Stimulated activated CD4-positive, alpha-beta T cell treated with anti-CD3 and anti-CD28 coated beads, Interleukin-4, amount 100 ng/mL, for 4 hours (primary cell): Measurements from ENCODE around the gene MGRN1.

Experiments
- DNase-seq, 2 experiments: peaks; one replicate each; pipeline ENCODE4 v3.0.0-alpha.2; 2020

The MGRN1 gene

DNA sequence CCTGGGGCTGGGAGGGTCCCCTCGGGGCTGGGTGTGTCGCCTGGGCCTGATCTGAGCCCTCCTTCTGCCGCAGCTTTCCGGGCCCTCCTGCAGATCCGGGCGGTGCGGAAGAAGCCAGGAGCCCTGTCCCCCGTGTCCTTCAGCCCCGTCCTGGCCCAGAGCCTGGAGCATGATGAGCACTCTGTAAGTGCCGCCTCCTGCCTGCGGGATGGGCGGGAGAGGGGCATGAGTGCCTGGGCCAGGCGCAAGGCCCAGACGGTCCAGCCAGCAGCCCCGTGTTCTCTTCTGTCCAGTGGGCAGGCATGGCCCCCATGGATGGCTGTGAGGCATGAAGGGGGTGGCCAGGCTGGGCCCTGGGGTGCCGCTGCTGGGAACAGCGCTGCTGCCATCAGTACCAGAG lies 52.8 kb downstream of the MGRN1 start:
- no peak for DNase-seq

DNA sequence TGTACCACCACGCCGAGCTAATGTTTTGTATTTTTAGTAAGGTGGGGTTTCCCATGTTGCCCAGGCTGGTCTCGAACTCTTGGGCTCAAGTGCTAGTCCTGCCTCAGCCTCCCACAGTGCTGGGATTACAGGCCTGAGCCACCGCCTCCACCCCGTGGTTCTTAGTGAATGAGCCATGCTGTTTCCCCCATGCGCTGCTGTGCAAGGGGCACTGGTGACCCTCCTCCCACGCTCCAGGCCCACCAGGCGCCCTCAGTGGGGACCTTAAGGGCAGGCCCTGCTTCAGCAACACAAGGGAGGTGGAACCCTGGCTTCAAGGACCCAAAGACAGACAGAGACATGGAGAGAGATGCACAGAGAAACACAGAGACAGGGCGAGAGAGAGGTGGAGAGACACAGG lies 53.4 kb downstream of the MGRN1 start:
- no peak for DNase-seq

DNA sequence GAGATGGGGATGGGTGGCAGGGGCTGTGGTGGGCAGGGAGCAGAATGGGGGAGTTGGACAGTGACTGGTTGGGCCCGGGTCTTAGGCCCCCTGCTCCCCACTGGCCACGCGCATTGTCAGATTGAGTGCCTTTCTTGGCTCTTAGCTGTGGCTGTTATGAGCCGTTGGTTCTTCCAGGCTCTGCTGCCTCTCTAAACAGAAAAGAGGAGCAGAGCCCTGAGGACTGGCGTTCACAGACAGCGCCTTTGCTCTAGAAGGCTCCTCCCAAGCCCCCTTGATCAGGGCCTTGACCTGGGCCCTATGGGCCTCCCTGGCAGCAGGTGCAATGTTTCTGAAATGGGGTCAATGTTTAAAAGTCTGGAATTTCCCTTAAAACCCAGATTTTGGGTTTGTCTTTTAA lies 54.0 kb downstream of the MGRN1 start:
- no peak for DNase-seq

DNA sequence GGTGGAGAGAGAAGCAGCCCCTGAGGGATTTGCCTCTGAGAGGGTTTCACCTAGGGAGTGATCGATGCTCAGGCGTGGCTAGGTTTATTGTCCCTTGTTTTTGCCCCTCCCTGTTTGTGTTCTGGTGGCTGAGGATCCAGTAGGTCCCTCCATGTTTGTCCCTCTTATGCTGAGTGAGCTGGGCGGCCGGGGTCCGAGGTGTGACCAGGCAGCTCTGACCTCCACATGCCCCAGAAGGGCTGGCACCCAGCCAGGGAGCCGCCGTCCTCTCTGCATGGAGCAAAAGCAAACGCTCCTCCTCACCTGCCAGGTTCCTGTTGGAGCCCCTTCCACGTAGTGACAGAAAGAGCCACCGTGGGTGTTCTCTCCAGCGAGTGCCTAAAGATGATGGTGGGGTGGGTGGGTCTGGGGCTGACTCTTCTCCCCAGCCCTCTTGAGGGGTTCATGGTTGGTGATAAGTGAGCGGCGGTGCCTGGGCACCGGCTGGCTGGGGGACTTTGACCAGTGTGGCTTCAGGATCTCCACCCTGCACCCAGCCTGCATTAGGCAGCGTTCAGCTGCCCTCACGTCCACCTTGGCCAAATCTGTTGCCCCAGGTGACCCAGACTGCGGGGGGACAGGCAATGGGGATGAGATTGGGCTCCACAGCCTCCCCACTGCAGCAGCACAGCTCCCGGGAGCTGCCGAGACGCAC lies 54.7 kb downstream of the MGRN1 start:
- DNase-seq, result no peak

DNA sequence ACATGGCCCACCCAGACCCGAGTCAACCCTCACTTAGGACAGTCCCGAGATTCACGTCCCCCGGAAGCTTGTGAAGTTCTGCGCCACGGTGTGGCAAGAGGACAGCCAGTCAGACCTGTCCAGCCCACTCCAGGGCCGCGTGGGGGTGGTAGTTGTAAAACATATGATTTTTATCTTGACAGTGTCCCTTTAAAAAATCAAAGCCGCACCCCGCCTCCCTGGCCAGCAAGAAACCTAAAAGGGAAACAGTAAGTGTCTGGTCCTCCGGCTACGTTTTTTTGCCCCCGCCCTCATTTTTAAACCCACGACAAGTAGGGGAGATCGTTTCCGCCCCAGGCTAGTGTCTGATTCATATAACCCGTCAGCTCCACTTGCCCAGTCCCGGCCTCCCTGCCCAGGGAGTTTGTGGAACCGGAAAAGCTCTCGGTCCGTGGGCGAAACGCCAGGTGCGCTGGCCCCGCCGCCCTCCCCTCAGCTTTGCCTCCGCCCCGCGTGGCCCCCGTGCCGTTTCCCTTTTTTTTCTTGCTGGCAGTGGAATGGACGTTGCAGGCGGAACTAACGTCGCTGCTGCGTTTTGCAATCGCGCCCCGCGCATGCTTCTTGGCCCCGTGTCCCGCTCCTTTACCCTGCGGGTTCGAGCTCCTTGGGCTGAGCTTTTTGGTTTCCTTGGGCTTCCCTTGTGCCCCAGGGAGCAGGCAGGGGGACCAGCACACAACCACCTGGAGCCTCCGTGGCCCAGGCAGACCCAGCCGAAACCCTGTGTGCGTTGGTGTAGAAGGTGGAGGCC lies 55.4 kb downstream of the MGRN1 start:
- no peak for DNase-seq

DNA sequence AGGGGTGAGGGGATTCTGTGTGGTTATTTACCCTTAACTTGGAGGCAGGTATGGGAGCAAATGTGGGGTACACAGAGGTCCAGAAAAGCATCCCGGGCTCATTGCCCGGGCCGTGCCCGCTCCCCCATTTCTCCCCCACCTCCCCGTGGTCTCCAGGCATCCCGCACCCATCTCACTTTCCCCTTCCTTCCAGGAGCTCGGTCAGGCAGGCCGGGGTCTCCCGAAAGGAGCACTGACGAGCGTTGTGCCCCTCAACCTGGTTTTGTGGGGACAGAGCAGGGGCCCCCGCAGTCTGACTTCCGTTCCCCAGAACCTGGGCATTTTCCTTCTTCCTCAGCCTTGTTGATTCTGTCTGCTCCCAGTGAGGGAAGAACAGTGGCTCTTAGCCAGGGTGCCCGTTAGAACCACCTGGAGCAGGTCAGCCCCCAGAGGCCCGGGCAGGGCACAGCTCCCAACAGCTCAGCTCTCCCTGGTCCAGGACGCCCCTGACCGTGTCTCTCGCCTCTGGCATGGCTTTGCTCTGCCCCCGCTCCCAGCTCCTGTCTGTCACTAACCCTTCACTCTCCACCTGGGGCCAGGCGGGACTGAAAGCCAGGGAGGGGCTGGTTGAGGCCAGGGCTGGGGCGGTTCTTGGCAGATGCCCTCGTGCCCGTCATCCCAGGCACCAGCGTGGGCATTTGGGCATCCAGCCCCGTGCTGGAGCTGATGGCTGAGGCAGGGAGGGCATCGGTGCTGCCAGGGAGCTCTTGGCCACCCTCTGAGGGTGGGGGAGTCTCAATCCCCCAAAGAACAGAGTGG lies 56.2 kb downstream of the MGRN1 start:
- DNase-seq, result no peak

DNA sequence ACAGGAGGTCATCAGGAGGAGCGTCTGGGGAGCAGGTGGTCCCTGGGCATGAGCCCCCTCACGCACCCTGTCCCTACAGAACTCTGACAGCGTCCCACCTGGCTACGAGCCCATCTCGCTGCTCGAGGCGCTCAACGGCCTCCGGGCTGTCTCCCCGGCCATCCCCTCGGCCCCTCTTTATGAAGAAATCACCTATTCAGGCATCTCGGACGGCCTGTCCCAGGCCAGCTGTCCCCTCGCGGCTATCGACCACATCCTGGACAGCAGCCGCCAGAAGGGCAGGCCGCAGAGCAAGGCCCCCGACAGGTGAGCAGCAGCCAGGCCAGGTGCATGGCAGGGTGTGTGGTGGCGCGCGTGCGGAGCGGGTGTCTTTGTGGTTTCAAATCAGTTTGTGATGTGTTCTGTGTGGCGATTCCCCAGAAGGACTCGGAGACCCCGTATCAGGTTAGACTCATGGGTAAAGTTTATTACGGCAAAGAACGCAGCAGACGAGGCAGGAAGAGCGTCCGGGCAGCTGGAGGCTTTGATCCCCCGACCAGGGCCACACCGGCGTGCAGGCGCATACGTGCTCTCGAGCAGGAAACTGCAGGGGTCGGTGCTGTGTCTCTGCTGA lies 57.0 kb downstream of the MGRN1 start:
- DNase-seq, result no peak

DNA sequence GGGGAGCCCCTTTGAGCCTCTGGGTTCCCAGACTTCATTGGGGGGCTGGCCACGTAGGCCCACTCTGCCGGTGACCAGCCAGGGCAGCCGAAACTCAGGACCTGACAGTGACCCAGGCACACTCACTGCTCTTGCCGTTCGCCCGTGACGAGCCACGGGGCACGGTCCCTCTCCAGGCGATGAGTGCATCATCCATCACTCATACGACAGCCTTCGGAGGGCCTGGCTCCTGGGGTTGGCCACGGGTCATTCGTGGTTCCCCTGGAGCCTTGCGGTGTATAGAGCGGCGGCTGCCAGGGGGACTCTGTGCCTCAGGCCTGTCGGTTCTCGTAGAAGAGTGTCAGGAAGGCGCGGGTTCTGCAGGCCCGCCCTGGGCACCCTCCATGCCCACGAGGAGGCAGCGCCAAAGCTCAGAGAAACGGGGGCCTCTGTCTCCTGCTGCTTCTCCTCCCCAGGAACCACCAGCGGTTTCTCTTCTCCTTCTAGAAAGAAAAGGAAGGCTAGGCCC lies 57.5 kb downstream of the MGRN1 start:
- no peak for DNase-seq

DNA sequence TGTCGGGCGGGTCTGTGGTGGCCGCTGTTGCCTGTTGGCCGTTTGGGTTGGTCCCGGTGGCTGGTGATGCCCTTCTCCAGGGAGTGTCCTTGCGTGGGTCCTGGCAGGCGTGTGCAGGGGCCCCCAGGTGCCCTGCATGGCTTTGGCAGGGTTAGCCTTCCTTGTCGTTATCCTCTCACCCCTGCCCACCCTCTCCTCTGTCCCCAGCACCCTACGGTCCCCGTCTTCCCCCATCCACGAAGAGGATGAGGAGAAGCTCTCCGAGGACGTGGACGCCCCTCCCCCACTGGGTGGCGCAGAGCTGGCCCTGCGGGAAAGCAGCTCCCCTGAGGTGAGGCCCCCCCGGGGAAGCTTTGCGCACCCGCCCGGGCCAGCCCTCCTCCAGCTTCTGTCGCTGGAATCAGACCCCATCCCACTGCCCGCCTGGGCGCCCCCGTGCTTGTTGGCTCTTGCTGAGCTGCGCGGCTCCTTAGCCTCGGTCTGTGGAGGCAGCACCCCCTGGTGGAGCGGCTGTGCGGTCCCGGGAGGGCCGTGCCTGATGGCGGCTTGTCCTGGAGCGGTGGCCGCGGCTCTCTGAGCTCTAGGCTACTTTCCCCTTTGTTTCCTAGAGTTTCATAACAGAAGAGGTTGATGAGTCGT lies 58.1 kb downstream of the MGRN1 start:
- DNase-seq, result peak in 1 of 2 experiments; percentile 31

DNA sequence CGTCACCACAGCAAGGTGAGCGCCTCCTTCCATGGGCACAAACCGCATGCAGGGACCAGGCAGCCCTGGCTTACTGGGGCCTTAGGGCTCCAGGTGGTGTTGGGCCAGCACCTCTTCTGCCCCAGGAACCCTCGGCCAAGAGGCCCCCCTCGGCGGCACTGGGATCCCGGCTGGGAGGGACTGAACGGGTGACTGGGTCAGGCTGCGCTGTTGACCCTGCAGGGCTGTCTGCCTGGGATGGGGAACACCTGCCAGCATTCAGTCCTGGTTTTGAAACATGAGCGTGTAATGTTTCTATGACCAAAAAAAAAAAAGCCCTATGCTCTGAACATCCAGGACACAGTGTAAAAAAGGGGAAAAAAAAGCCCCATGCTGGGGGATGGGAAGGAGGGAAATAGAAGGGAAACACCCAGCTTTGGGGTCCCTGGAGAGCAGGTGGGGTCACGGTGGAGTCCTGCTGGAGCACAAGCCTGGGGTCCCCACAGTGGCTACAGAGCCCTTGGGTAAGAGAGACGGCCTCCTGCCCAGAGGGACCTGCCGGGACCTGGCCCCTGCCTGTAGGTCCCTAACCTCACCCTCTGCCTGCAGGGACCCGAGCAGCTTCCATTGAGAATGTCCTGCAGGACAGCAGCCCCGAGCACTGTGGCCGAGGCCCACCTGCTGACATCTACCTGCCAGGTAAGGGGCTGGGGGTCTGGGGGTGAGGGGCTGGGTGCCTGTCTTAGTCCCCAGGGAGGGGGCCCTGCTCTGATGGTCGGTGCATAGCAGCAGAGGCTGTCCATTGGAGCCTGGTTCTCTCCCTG lies 58.8 kb downstream of the MGRN1 start:
- DNase-seq, result no peak

DNA sequence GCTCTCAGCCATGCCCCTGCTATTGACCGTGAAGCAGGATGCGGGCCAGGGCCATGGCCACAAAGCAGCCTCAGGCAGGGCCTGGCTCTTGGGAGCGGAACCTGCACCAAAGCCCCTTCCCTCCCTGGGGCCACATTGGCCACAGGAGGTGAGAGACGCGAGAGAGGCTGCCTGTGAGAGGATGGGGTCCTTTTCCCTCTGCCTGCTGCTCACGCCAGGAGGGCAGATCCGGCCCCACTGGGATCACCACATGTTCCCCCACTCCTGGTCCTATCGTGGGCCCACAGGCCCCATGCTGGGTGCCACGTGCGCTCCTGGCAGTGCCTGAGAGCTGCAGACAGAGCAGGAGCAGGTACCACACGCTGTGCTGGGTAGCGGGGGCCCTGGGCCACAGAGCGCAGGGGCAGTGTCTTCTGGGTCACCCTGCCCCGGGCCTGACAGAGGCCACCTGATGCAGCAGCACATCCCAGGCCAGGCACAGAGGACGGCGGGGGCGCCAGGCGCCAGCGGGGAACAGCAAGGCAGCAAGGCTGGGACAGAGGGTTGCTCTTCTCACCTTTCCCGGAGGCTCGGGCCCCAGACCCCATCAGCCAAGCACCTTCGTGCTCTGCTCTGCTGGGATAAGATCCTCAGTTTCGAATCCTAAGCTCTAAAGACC lies 59.6 kb downstream of the MGRN1 start:
- DNase-seq, result no peak

DNA sequence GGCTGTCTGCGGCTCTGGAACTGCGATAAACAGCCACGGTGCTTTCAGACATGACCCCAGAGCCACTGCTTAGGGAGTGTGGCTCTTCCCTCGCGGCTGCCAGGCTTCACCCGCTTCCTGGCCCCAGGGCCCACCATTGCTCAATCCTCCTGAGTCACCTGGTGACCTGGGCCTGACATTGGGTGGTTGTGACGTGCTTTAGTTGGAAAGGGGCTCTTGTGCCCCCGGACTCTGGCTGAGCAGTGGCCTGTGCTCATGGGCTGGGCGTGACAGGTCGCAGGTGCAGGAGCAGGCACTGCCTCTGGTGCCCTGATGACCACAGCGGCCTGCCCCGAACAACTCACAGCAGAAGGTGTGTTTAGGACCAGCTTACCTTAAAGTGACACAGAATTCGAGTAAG lies 60.1 kb downstream of the MGRN1 start:
- DNase-seq, result no peak

DNA sequence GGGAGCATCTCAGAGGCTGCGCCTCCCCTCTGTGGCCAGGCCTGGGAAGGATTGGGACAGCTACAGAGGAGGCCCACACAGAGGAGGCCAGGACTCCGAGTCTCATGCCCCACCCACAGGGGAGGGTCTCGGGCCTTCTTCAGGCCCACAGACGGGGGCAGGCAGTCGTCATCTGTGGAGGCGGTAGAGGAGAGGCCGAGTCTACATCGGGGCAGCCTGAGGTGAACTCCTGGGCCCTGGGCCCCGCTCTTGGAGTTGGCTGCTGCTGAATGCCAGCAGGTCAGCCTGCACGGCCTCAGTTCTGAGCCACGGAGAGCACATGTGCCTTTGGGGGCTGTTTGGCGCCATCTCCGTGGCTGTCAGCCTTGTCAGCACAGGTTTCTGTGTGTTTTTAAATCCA lies 60.7 kb downstream of the MGRN1 start:
- DNase-seq, result no peak

DNA sequence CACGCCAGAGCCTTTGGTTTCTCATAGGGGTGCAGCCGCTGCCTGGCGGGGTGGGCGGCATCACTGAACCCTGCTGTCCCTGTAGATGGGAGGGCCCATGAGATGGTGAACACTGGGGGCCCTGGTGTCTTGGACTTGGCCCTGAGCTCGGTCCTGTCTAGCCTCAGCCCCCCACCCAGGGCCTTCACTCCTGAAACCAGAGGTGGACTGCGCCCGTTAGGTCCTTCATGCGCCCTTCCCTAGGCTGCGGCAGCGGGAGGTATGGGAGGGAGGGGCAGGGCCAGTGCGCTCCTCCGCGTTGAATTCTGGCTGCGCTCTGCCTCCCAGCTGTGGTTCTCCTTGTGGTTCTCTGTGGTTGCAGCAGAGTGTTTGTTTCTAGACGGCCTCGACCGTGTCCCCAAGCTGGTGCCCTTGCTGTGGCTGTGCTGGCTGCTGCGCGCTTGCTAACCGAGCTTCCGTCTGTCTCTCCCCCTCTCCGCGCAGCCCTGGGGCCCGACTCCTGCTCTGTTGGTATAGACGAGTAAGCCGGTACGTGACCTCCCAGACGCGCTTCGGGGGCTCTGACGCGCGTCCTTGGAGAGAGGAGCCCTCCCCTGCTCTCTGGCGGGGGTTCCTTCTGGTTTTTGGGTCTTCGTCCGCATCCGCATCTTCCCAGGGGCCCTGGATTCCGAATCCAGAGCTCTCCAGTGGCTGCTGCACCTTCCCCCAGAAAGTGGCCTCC lies 61.3 kb downstream of the MGRN1 start:
- DNase-seq, result no peak

DNA sequence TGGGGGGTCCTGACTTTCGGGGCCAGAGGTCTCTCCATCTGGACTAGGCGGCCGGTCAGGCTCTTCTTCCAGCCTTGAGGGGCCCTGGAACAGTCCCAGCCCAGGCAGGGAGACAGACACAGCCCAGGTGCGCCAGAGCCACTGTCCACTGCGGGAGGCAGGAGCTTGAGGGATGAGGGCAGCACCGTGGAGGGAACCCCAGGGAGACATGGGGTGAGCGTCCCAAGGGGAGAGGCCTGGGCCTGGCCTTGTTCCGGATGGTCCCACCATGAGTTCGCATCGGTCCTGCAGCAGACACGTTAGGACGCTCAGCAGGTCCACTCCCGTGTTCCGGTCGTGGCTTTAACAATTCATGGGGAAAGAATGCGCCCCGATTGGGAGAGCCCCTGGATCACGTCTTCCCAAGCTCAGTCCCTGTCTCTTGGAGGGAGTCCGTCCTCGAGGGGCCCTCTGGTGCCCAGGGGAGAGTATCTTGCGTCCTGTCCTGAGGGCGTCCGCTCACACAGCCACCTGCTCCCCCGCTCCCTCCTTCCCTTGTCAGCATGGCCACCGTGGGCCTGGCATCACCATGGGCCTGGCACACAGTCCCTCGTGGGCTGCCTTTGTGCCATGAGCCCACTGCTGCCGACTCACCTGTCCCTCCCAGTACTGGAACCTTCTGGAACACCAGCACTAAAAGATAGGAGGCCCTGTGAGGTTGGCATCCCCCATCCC lies 62.0 kb downstream of the MGRN1 start:
- DNase-seq, result no peak

DNA sequence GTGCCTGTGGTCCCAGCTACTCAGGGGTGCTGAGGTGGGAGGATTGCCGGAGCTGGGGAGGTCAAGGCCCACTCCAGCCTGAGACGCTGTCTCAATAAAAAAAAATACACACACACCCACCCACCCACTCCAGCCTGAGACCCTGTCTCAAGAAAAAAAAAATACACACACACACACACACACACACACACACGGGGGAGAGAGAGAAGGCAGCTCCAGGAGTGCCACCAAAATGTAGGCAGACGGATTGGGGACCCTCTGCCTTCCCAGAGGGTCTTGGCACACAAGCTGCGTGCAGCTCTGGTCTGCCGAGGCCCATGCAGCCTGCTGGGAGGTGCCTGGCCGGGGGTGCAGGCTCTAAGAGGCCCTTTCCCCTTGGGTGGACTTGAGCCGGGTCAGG lies 62.8 kb downstream of the MGRN1 start:
- DNase-seq, result no peak

DNA sequence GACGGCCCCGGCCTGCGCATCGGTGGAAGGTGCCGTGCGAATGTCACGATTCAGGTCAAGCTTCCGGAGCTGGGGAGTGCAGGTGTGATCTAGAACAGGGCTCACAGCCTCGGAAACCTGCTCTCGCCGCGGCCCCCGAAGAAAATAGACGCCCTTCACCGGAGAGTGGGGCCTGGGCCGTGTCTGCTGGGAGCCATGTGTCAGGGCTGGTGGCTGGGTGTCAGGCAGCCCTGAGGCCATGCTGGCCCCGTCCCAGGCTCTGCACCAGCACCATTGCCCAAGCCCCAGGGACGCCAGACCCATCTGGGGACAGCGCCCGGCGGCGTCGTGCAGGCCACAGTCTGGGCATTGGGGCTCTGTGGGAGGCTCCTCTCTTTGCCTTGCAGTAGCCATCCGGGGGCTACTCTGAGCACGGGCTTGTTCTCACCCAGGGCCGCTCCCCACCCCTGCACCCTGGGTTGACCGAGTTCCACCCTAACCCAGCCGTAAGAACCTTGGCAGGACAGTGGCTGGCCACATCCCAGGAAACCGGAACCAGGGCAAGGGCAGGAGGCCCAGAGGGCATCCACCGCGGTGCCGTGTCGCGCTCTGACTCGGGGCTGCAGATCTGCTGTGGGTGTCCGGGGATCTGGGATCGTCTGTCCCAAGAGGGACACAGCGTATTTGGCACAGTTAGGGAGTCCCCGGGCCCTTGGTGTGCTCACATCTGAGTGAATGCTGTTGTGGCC lies 63.5 kb downstream of the MGRN1 start:
- no peak for DNase-seq

DNA sequence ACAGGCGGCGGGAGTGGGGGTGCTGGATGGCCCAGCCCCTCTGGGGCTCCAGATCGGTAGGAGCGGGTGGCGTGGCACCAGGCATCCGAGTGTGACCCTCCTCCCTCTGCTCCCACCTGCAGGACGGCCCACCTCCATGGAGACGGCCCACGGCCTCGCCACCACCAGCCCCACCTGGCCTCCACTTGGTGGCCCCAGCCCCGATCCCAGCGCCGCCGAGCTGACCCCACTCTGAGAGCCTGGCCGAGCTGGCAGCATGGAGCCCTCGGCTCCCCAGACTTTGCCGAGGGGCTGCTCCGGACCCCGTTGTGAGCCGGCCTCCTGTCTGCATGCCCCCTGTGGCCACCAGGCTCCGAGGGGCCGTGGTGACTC lies 64.0 kb downstream of the MGRN1 start:
- no peak for DNase-seq

DNA sequence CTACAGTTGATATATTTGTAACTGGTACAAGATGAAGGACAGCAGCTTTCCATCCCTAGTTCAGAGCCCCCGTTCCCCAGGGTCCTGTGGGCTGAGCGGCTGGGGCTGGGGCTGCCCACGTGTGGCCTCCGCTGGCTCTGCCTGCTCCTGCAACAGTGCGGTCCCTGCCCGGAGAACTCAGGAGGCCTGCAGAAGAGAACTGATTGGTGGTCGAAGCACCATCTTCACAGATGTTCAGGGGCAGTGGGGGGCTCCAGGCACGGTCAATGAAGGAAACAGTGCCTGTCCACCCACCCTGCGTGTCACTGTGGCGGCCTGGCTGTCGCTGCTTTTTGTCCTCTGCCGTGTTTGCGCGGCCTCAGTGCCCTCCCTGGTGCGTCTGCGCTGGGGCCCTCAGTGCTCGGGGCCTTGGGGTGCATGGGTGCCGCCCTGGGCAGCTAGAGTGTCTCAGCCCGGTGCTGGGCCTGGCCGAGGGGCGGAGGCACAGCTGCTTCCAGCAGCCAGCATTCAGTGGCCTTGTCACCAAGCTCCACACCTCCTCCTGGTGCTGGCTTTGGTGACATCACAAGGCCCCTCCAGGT lies 64.6 kb downstream of the MGRN1 start:
- no peak for DNase-seq
